ENCODE results near the gene CFAP91. TPM values are rescaled to one million over a fixed set of nuclear protein-coding genes. Genes with fewer than 3 reads are reported as not detected.

The CFAP91 gene
- total and polyA plus RNA-seq, 2 donors (not counting 3 experiments of a cell fraction or from before 2014, with no cell fraction given): 0.40 to 0.54 TPM

DNA sequence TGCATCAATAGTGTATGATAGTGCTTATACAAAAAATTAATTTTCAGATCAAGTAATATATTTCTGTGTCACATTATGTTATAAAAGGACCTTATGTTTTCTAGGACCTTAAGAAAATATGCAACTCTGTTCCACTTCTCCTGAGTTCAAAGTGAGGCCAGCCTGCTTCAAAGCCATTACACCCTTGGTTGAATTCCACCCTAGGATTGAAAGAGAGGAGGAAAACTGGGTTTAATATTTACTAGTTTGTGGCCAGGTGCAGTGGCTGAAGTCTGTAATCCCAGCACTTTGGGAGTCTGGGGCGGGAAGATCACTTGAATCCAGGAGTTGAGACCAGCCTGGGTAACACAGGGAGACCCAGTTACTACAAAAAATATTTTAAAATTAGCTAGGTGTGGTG lies 46.2 kb downstream of the CFAP91 start:
- CTCF ChIA-PET: interaction anchor here (1.0 kb wide), 1 partner anchor 685 kb away, joined by 3 read pairs; no protein-coding TSS in a partner anchor
- dilution Hi-C loops (cut with MboI; ENCODE audit: extremely low pct_ligation_motif_present, low sequenced_read_pairs): no loop called here
- H3K36me3 ChIP-seq (ENCODE audit: control insufficient read depth in 2 of 2, extremely low read depth in 1 of 2, insufficient read depth in 2 of 2, low read length in 2 of 2): no peaks in the 10 kb centered on the region
- H3K4me1 ChIP-seq (ENCODE audit: control insufficient read depth, extremely low read depth, insufficient read depth, low read length): peaks cover 19% of the 10 kb centered on the region
- BruUV-seq (replicated peaks): no TSS peak
- no peak overlapping the region for H3K27ac ChIP-seq (ENCODE audit: insufficient read depth, low read depth, low read length)
- no peaks in the 10 kb centered on the region for H3K9me3 ChIP-seq (replicated peaks; ENCODE audit: control insufficient read depth, insufficient read depth, low read length)
- H3K9ac ChIP-seq (replicated peaks; ENCODE audit: extremely low read depth, insufficient read depth, low read length): no peak overlapping the region
- DNase-seq (ENCODE audit: low read depth, low spot score): no peak
- H3K4me3 ChIP-seq (replicated peaks in 1 of 3; ENCODE audit: insufficient read depth in 1 of 3, low read depth in 1 of 3, low read length in 3 of 3): no peak overlapping the region
- no peaks in the 10 kb centered on the region for H3K79me2 ChIP-seq (ENCODE audit: control insufficient read depth, insufficient read depth, low read length)
- H3K27me3 ChIP-seq (ENCODE audit: control insufficient read depth in 2 of 2, insufficient read depth in 2 of 2, low read length in 2 of 2): no peaks in the 10 kb centered on the region
- TF ChIP-seq MYC (IDR thresholded peaks at IDR 0.05; ENCODE audit: low read depth, low read length): no peak
- no peak for TF ChIP-seq JUN (IDR thresholded peaks at IDR 0.05; ENCODE audit: borderline replicate concordance, insufficient read depth, insufficient read length, low read depth)
- TF ChIP-seq POLR2A (IDR thresholded peaks at IDR 0.05; ENCODE audit: low read depth, low read length): no peak
- TF ChIP-seq GATA2 (IDR thresholded peaks at IDR 0.05; ENCODE audit: insufficient read depth, insufficient read length, low read depth, low read length): no peak
- TF ChIP-seq, protein P1, sequence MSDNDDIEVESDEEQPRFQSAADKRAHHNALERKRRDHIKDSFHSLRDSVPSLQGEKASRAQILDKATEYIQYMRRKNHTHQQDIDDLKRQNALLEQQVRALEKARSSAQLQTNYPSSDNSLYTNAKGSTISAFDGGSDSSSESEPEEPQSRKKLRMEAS (IDR thresholded peaks at IDR 0.05; ENCODE audit: insufficient read depth, insufficient read length): no peak
- no peak for TF ChIP-seq FOS (IDR thresholded peaks at IDR 0.05; ENCODE audit: borderline replicate concordance, insufficient read depth, low read length)
- TF ChIP-seq POLR2AphosphoS5 (IDR thresholded peaks at IDR 0.05; ENCODE audit: insufficient read depth, low read depth, low read length): no peak
- no peaks in the 10 kb centered on the region for H3K9me1 ChIP-seq (replicated peaks; ENCODE audit: control insufficient read depth, extremely low read depth, insufficient read depth, low read length)
- H4K20me1 ChIP-seq (replicated peaks; ENCODE audit: control insufficient read depth, extremely low read depth, insufficient read depth, low read length): no peaks in the 10 kb centered on the region
- no peak overlapping the region for H2AFZ ChIP-seq (ENCODE audit: low read depth, low read length)
- intact Hi-C loops (cut with micrococcal nuclease): no loop called here
- H3K4me2 ChIP-seq (ENCODE audit: insufficient read depth, low read length): no peak overlapping the region
- FAIRE-seq: no peak
- POLR2A ChIA-PET: no interaction called here

GRCh38 chr3:119751423-119751822 lies 48.6 kb downstream of the CFAP91 start:
- POLR2A ChIA-PET: interaction anchor here (1.0 to 1.3 kb wide), 2 partner anchors 17 to 344 kb away, joined by 3 to 4 read pairs; no protein-coding TSS in a partner anchor
- no peaks in the 10 kb centered on the region for H3K9me1 ChIP-seq (replicated peaks; ENCODE audit: control insufficient read depth, extremely low read depth, insufficient read depth, low read length)
- BruUV-seq (replicated peaks): no TSS peak
- no peaks in the 10 kb centered on the region for H4K20me1 ChIP-seq (replicated peaks; ENCODE audit: control insufficient read depth, extremely low read depth, insufficient read depth, low read length)
- peak overlapping the region; percentile 68 for H3K27ac ChIP-seq (ENCODE audit: insufficient read depth, low read depth, low read length)
- no peaks in the 10 kb centered on the region for H3K79me2 ChIP-seq (ENCODE audit: control insufficient read depth, insufficient read depth, low read length)
- no peaks in the 10 kb centered on the region for H3K9me3 ChIP-seq (replicated peaks; ENCODE audit: control insufficient read depth, insufficient read depth, low read length)
- CTCF ChIA-PET: interaction anchor here (0.9 to 2.0 kb wide), 6 partner anchors 10 to 141 kb away, joined by 3 to 12 read pairs (median 3); no protein-coding TSS in a partner anchor
- H3K4me3 ChIP-seq (replicated peaks in 1 of 3; ENCODE audit: insufficient read depth in 1 of 3, low read depth in 1 of 3, low read length in 3 of 3): no peak overlapping the region
- TF ChIP-seq POLR2A (IDR thresholded peaks at IDR 0.05; ENCODE audit: low read depth, low read length) (no peak), CTCF (IDR thresholded peaks at IDR 0.05; ENCODE audit: extremely low read depth in 1 of 2, insufficient read depth in 1 of 2, low read depth in 1 of 2, low read length in 2 of 2) (peak in 1 of 2 donors; percentile 9), FOS (IDR thresholded peaks at IDR 0.05; ENCODE audit: borderline replicate concordance, insufficient read depth, low read length) (no peak), GATA2 (IDR thresholded peaks at IDR 0.05; ENCODE audit: insufficient read depth, insufficient read length, low read depth, low read length) (no peak), JUN (IDR thresholded peaks at IDR 0.05; ENCODE audit: borderline replicate concordance, insufficient read depth, insufficient read length, low read depth) (peak; percentile 8), POLR2AphosphoS5 (IDR thresholded peaks at IDR 0.05; ENCODE audit: insufficient read depth, low read depth, low read length) (no peak), EZH2 (IDR thresholded peaks at IDR 0.05; ENCODE audit: borderline replicate concordance, low read depth, low read length, severe bottlenecking) (no peak), MYC (IDR thresholded peaks at IDR 0.05; ENCODE audit: low read depth, low read length) (no peak)
- TF ChIP-seq, protein P1 (IDR thresholded peaks at IDR 0.05; ENCODE audit: insufficient read depth, insufficient read length): no peak
- intact Hi-C loops (cut with micrococcal nuclease) (loop anchor here (1.0 kb wide), 1 partner anchor 18 kb away; no protein-coding TSS in a partner anchor), dilution Hi-C loops (cut with MboI; ENCODE audit: extremely low pct_ligation_motif_present, low sequenced_read_pairs) (no loop called here)
- peak overlapping the region; percentile 53 for H2AFZ ChIP-seq (ENCODE audit: low read depth, low read length)
- H3K9ac ChIP-seq (replicated peaks; ENCODE audit: extremely low read depth, insufficient read depth, low read length): peak overlapping the region; percentile 5
- DNase-seq (ENCODE audit: low read depth, low spot score): peak; percentile 93
- FAIRE-seq: peak; percentile 91
- H3K4me1 ChIP-seq (ENCODE audit: control insufficient read depth, extremely low read depth, insufficient read depth, low read length): peaks cover 19% of the 10 kb centered on the region
- no peaks in the 10 kb centered on the region for H3K36me3 ChIP-seq (ENCODE audit: control insufficient read depth in 2 of 2, extremely low read depth in 1 of 2, insufficient read depth in 2 of 2, low read length in 2 of 2)
- peak overlapping the region; percentile 56 for H3K4me2 ChIP-seq (ENCODE audit: insufficient read depth, low read length)
- H3K27me3 ChIP-seq (ENCODE audit: control insufficient read depth in 2 of 2, insufficient read depth in 2 of 2, low read length in 2 of 2): no peaks in the 10 kb centered on the region

Measured in endothelial cell of umbilical vein (primary cell).